ENCODE measurements around the gene N4BP3. TPM values are rescaled to one million over a fixed set of nuclear protein-coding genes. Genes with fewer than 3 reads are reported as not detected.
A peak's percentile ranks its signal among the peaks of the same experiment; 100 is the strongest.

The N4BP3 gene
- total and polyA plus RNA-seq, 2 of the 13 experiments (the other 11 are each of a cell fraction or from before 2014, with no cell fraction given): 0.13 TPM; not detected in 1

GRCh38 chr5:178130576-178131445 is 17.5 kb downstream of the N4BP3 start, which contains the start of gene RMND5B (continued):
- TF ChIP-seq ZNF280D (CRISPR knock-in tag; IDR thresholded peaks at IDR 0.05) (no peak), KLF12 (CRISPR knock-in tag; IDR thresholded peaks at IDR 0.05; ENCODE audit: borderline replicate concordance) (peak; percentile 72; the same call in 1 of the 2 replicates), ZMYM3 (CRISPR knock-in tag; IDR thresholded peaks at IDR 0.05) (no peak), ZNF850 (CRISPR knock-in tag; conservative IDR thresholded peaks at IDR 0.05) (no peak), RFX1 (IDR thresholded peaks at IDR 0.05) (no peak), POGZ (CRISPR knock-in tag; IDR thresholded peaks at IDR 0.05) (peak; percentile 16; the same call in 1 of the 2 replicates), ZNF773 (CRISPR knock-in tag; IDR thresholded peaks at IDR 0.05; ENCODE audit: borderline replicate concordance) (no peak), SP2 (CRISPR knock-in tag; IDR thresholded peaks at IDR 0.05) (peak; percentile 53), FLYWCH1 (CRISPR knock-in tag; IDR thresholded peaks at IDR 0.05) (no peak), AGO2 (optimal IDR thresholded peaks at IDR 0.05; ENCODE audit: low read depth, low read length) (peak; percentile 28), ZNF615 (CRISPR knock-in tag; IDR thresholded peaks at IDR 0.05; ENCODE audit: borderline replicate concordance) (no peak), EP300 (IDR thresholded peaks at IDR 0.05; ENCODE audit: low read depth in 2 of 2, low read length in 2 of 2) (no peak), EP300 (CRISPR knock-in tag; IDR thresholded peaks at IDR 0.05; ENCODE audit: borderline replicate concordance) (no peak), ZNF510 (CRISPR knock-in tag; IDR thresholded peaks at IDR 0.05; ENCODE audit: low read depth) (0 out of 2 replicates have a peak, but pooled peaks have one; percentile 69), PRPF4 (IDR thresholded peaks at IDR 0.05; ENCODE audit: low read depth, low read length, poor library complexity, severe bottlenecking) (no peak), YEATS2 (CRISPR knock-in tag; IDR thresholded peaks at IDR 0.05; ENCODE audit: borderline replicate concordance) (no peak), ZNF766 (CRISPR knock-in tag; IDR thresholded peaks at IDR 0.05; ENCODE audit: borderline replicate concordance) (no peak)
- TF ChIP-seq, protein P1, sequence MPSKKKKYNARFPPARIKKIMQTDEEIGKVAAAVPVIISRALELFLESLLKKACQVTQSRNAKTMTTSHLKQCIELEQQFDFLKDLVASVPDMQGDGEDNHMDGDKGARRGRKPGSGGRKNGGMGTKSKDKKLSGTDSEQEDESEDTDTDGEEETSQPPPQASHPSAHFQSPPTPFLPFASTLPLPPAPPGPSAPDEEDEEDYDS (CRISPR knock-in tag; IDR thresholded peaks at IDR 0.05): peak; percentile 21; the same call in 1 of the 2 replicates
- TF ChIP-seq, protein P2, sequence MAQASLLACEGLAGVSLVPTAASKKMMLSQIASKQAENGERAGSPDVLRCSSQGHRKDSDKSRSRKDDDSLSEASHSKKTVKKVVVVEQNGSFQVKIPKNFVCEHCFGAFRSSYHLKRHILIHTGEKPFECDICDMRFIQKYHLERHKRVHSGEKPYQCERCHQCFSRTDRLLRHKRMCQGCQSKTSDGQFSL (CRISPR knock-in tag; IDR thresholded peaks at IDR 0.05): peak; percentile 24; the same call in 1 of the 2 replicates
- TF ChIP-seq, protein P3, sequence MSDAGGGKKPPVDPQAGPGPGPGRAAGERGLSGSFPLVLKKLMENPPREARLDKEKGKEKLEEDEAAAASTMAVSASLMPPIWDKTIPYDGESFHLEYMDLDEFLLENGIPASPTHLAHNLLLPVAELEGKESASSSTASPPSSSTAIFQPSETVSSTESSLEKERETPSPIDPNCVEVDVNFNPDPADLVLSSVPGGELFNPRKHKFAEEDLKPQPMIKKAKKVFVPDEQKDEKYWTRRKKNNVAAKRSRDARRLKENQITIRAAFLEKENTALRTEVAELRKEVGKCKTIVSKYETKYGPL (CRISPR knock-in tag; IDR thresholded peaks at IDR 0.05): no peak; the same call in 1 of the 2 replicates
- TF ChIP-seq, protein P4, sequence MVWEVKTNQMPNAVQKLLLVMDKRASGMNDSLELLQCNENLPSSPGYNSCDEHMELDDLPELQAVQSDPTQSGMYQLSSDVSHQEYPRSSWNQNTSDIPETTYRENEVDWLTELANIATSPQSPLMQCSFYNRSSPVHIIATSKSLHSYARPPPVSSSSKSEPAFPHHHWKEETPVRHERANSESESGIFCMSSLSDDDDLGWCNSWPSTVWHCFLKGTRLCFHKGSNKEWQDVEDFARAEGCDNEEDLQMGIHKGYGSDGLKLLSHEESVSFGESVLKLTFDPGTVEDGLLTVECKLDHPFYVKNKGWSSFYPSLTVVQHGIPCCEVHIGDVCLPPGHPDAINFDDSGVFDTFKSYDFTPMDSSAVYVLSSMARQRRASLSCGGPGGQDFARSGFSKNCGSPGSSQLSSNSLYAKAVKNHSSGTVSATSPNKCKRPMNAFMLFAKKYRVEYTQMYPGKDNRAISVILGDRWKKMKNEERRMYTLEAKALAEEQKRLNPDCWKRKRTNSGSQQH (CRISPR knock-in tag; IDR thresholded peaks at IDR 0.05; ENCODE audit: low read depth): no peak
- TF ChIP-seq, protein P5, sequence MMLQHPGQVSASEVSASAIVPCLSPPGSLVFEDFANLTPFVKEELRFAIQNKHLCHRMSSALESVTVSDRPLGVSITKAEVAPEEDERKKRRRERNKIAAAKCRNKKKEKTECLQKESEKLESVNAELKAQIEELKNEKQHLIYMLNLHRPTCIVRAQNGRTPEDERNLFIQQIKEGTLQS (CRISPR knock-in tag; IDR thresholded peaks at IDR 0.05): no peak
